K562 (cell line): ENCODE results near the gene METTL15. TPM values are rescaled to one million over a fixed set of nuclear protein-coding genes. Genes with fewer than 3 reads are reported as not detected.
"Not testable (repeated sequence)": the region's sequence is repeated elsewhere in the genome, so short reads cannot be mapped to it uniquely, and the experiment has no call there.

Source experiments
- ATAC-seq: fragments of 200-7000 bp; cut with Tn5 transposase; 3 replicates; pipeline ENCODE4 v1.9.1; 2020; ENCODE audit warnings: moderate library complexity
- BruUV-seq: library from RNA; stranded (reverse); fragments of 400-500 nt; replicated peaks from 2 replicates; lab custom pipeline; 2021; lab: Mats Ljungman, UMichigan
- CTCF ChIA-PET: fragments of 300-600 bp; formaldehyde crosslinking; extraction: SDS; loops from one replicate; lab custom pipeline; 2021; ENCODE audit warnings: low intra/inter-chr PET ratio; lab: Yijun Ruan, JAX
- POLR2A ChIA-PET: fragments of 300-600, 350-650 bp; sonication (Branson Sonifier 250); formaldehyde crosslinking; extraction: SDS; loops from one replicate; lab custom pipeline; 2021; ENCODE audit warnings: antibody characterized with exemption, inconsistent platforms; lab: Yijun Ruan, JAX
- DNase-seq, 4 experiments: peaks; one replicate each; pipeline versions ENCODE4 v3.0.0 to v3.0.0-alpha.2; 2011 to 2018; ENCODE audit warnings: low spot score in 3 of 4, mixed read lengths in 3 of 4; ENCODE audit errors: extremely low read depth in 1 of 4
- FAIRE-seq: peaks from 2 replicates; lab custom pipeline; 2011; peaks lifted over from hg19 to GRCh38; lab: Jason Lieb, UNC
- H2AFZ ChIP-seq: 2 replicates; pipeline ENCODE4 v1.6.0; 2011; ENCODE audit warnings: low read depth, low read length, control low read depth, inconsistent platforms
- H3K27ac ChIP-seq: fragments of 200-600 bp; 3 replicates; pipeline ENCODE4 v1.8.0; 2011; ENCODE audit warnings: low read depth, mild to moderate bottlenecking, control low read depth, inconsistent platforms, low read length, moderate library complexity, mixed read lengths; ENCODE audit errors: extremely low read depth
- H3K27me3 ChIP-seq, 2 experiments: fragments of 300-600 bp in 1 of 2; 2 replicates in 1 of 2; 3 replicates in 1 of 2; pipeline versions ENCODE4 v1.6.0 to v1.8.0; 2011; ENCODE audit warnings: inconsistent platforms in 2 of 2, low read length in 2 of 2, mild to moderate bottlenecking in 1 of 2, mixed read lengths in 1 of 2, moderate library complexity in 1 of 2; ENCODE audit not compliant: control insufficient read depth in 2 of 2, insufficient read depth in 2 of 2
- H3K36me3 ChIP-seq: fragments of 300-600 bp; 3 replicates; pipeline ENCODE4 v1.8.0; 2011; ENCODE audit warnings: mild to moderate bottlenecking, low read length, inconsistent platforms; ENCODE audit not compliant: control insufficient read depth, insufficient read depth
- H3K4me1 ChIP-seq, 2 experiments: fragments of 200-600 bp in 1 of 2; replicated peaks in 1 of 2; 2 replicates in 1 of 2; 3 replicates in 1 of 2; pipeline versions ENCODE4 v1.5.1 to v1.8.0; 2011; ENCODE audit warnings: inconsistent platforms in 2 of 2, low read length in 2 of 2, mild to moderate bottlenecking in 1 of 2, mixed read lengths in 1 of 2, moderate library complexity in 1 of 2; ENCODE audit not compliant: control insufficient read depth in 2 of 2, insufficient read depth in 2 of 2
- H3K4me2 ChIP-seq: 2 replicates; pipeline ENCODE4 v1.6.1; 2011; ENCODE audit warnings: low read length, control low read depth, inconsistent platforms, mixed read lengths; ENCODE audit not compliant: insufficient read depth
- H3K4me3 ChIP-seq: fragments of 200-600 bp; sonication (generic), shearing (Covaris generic); 2 replicates; pipeline ENCODE4 v1.5.1; 2016; ENCODE audit warnings: control low read depth, inconsistent platforms
- H3K79me2 ChIP-seq: fragments of 200-600 bp; 3 replicates; pipeline ENCODE4 v1.8.0; 2011; ENCODE audit warnings: low read length, inconsistent platforms; ENCODE audit not compliant: control insufficient read depth, insufficient read depth
- H3K9ac ChIP-seq, 2 experiments: 2 replicates each; pipeline versions ENCODE4 v1.6.0 to v1.6.1; 2011; ENCODE audit warnings: low read depth in 2 of 2, low read length in 2 of 2, control low read depth in 1 of 2, inconsistent platforms in 1 of 2, mild to moderate bottlenecking in 1 of 2, mixed read lengths in 1 of 2; ENCODE audit not compliant: insufficient read depth in 1 of 2
- H3K9me1 ChIP-seq: one replicate; pipeline ENCODE4 v1.6.0; 2011; ENCODE audit warnings: inconsistent platforms, mild to moderate bottlenecking, low read length, moderate library complexity; ENCODE audit not compliant: control insufficient read depth, insufficient read depth
- H3K9me3 ChIP-seq: replicated peaks from 2 replicates; pipeline ENCODE4 v1.5.1; 2011; ENCODE audit warnings: low read depth, low read length, inconsistent platforms; ENCODE audit not compliant: control insufficient read depth, insufficient read depth
- H4K20me1 ChIP-seq: replicated peaks from 2 replicates; pipeline ENCODE4 v1.6.1; 2011; ENCODE audit warnings: low read length, inconsistent platforms, mixed read lengths; ENCODE audit not compliant: control insufficient read depth, insufficient read depth
- HNRNPUL1 ChIP-seq: fragments of 200-400 bp; formaldehyde crosslinking; IDR thresholded peaks from 2 replicates; pipeline ENCODE4 v1.6.1; 2017; ENCODE audit warnings: low read length
- MCM3 ChIP-seq: fragments of 450-650 bp; IDR thresholded peaks from 2 replicates; pipeline ENCODE4 v1.6.1; 2016
- ZNF431 ChIP-seq: sonication (generic); formaldehyde crosslinking; IDR thresholded peaks from 2 replicates; pipeline ENCODE4 v1.8.0; 2022; ENCODE audit warnings: mild to moderate bottlenecking, missing genetic modification reagents
- WGBS: fragments of 100-300 bp; shearing (Covaris generic); methylation state at CpG from one replicate; pipeline ENCODE4 v1.1.6; 2016; ENCODE audit warnings: low coverage, mixed read lengths; ENCODE audit not compliant: insufficient coverage; ENCODE audit errors: missing lambda C conversion rate; 5-methylcytosine and 5-hydroxymethylcytosine counted together
- in situ Hi-C: fragments of 300-500 bp; cut with MboI; formaldehyde crosslinking; loops from 4 replicates; pipeline ENCODE4 v1.15.0; 2018; ENCODE audit warnings: inconsistent platforms, mixed read lengths
- intact Hi-C: fragments of 100-400 bp; cut with micrococcal nuclease; formaldehyde crosslinking; loops from 2 replicates; pipeline ENCODE4 v1.14.2; 2022
- polyA plus RNA-seq, 8 experiments: library from polyadenylated mRNA; depleted of rRNA in 4 of 8; stranded (reverse) in 5 of 8; unstranded in 3 of 8; fragments of >200 nt; fragmentation: Nextera tagmentation in 2 of 8; fragmentation: Illumina TruSeq in 1 of 8; extraction: Ambion mirVana in 2 of 8; extraction: Trizol in 1 of 8; gene quantifications; 2 replicates each; pipeline versions ENCODE4 v1.2.1 to v1.2.3, GENCODE V29; 2011 to 2014; ENCODE audit warnings: inconsistent platforms in 1 of 8, missing spikeins in 1 of 8
- total RNA-seq, 7 experiments: library from RNA; depleted of rRNA in 6 of 7; stranded (reverse); fragments of >200 nt in 6 of 7; fragmentation: Illumina TruSeq in 2 of 7; extraction: Trizol in 2 of 7; gene quantifications; 2 replicates each; pipeline versions ENCODE4 v1.2.1 to v1.2.3, GENCODE V29; 2011 to 2021; ENCODE audit warnings: low replicate concordance in 1 of 7

Gene METTL15
- total and polyA plus RNA-seq, 9 of the 15 experiments (the other 6 are each of a cell fraction or from before 2014, with no cell fraction given) = 10.7 to 21.7 (median 15.9) TPM

- POLR2A ChIA-PET = interaction anchor here (0.6 kb wide), 1 partner anchor 630 kb away, joined by 3 read pairs; no protein-coding TSS in a partner anchor
- peaks cover 7% of the 10 kb centered on the region; the same call in 2 of the 3 replicates for H3K36me3 ChIP-seq
- BruUV-seq = no TSS peak
- no peak for TF ChIP-seq MCM3
- no peak for TF ChIP-seq HNRNPUL1
- TF ChIP-seq, all 486 proteins: peak for 0
- DNase-seq (no peak), ATAC-seq (no peak), FAIRE-seq (no peak)
- in situ Hi-C loops (no loop called here), intact Hi-C loops (no loop called here)
- Histone ChIP-seq H3K4me1 (no peaks in the 10 kb centered on the region), H3K9me1 (no peaks in the 10 kb centered on the region), H3K27ac (no peak overlapping the region), H3K79me2 (no peaks in the 10 kb centered on the region), H3K27me3 (no peaks in the 10 kb centered on the region), H2AFZ (no peak overlapping the region), H3K4me3 (no peak overlapping the region), H3K9ac (no peak overlapping the region), H3K4me2 (no peak overlapping the region), H3K9me3 (peaks cover 3% of the 10 kb centered on the region; the same call in 1 of the 2 replicates), H4K20me1 (no peaks in the 10 kb centered on the region)
- CTCF ChIA-PET = no interaction called here
- WGBS = 86% methylated on average over 3 of the region's 3 CpGs
Observed at GRCh38 chr11:28133146-28133545, 25.0 kb downstream of the METTL15 start.

GRCh38 chr11:28136157-28136556 lies 28.0 kb downstream of the METTL15 start:
- H3K4me1 ChIP-seq, H3K4me3 ChIP-seq, in situ Hi-C loops, H4K20me1 ChIP-seq, H3K9ac ChIP-seq, H3K27me3 ChIP-seq: not testable (repeated sequence)
- WGBS = 100% methylated on average over 4 of the region's 4 CpGs
- TF ChIP-seq ZNF431 (CRISPR knock-in tag) = peak; percentile 93
- TF ChIP-seq, all 486 proteins: peak for 1; not testable (repeated sequence) for 485
- DNase-seq, H3K36me3 ChIP-seq, intact Hi-C loops, BruUV-seq, H3K79me2 ChIP-seq, H3K9me3 ChIP-seq, FAIRE-seq, CTCF ChIA-PET, H3K4me2 ChIP-seq, H3K27ac ChIP-seq, POLR2A ChIA-PET, H2AFZ ChIP-seq, ATAC-seq, H3K9me1 ChIP-seq: not testable (repeated sequence)
